Sigmoid colon (tissue), 7 donors: ENCODE data around the gene NAALADL2. TPM values are rescaled to one million over a fixed set of nuclear protein-coding genes. Genes with fewer than 3 reads are reported as not detected.
A peak's percentile ranks its signal among the peaks of the same experiment; 100 is the strongest.

Experiments used
- DNase-seq: peaks from one replicate; pipeline ENCODE4 v3.0.0-alpha.2; 2019
- H3K27ac ChIP-seq, 4 donors: fragments of 200-600 bp; sonication (generic); one replicate each; pipeline ENCODE4 v1.5.1; 2016 to 2019; ENCODE audit warnings: mild to moderate bottlenecking in 1 of 4
- H3K27me3 ChIP-seq, 3 donors: fragments of 200-600 bp; sonication (generic); one replicate each; pipeline ENCODE4 v1.5.1; 2019; ENCODE audit warnings: mild to moderate bottlenecking in 1 of 3
- H3K36me3 ChIP-seq, 4 donors: fragments of 200-600 bp; sonication (generic); one replicate each; pipeline ENCODE4 v1.5.1; 2016 to 2019
- H3K4me1 ChIP-seq, 4 donors: fragments of 200-600 bp; sonication (generic); one replicate each; pipeline ENCODE4 v1.5.1; 2017 to 2019
- H3K4me3 ChIP-seq, 4 donors: fragments of 200-600 bp; sonication (generic); one replicate each; pipeline ENCODE4 v1.5.1; 2017 to 2019; ENCODE audit warnings: mild to moderate bottlenecking in 2 of 4, moderate library complexity in 1 of 4
- H3K9me3 ChIP-seq, 4 donors: fragments of 200-600 bp in 3 of 4; sonication (generic) in 3 of 4; one replicate each; pipeline versions ENCODE4 v1.5.1 to v1.6.1; 2013 to 2019
- EP300 ChIP-seq, 4 donors: sonication (generic); formaldehyde crosslinking; IDR thresholded peaks; one replicate each; pipeline ENCODE4 v1.6.1; 2017; ENCODE audit warnings: antibody characterized with exemption in 4 of 4
- POLR2A ChIP-seq, 2 donors: fragments of 450-650 bp; IDR thresholded peaks; one replicate each; pipeline ENCODE4 v1.6.1; 2016; ENCODE audit warnings: antibody characterized with exemption in 2 of 2, mild to moderate bottlenecking in 2 of 2, moderate library complexity in 2 of 2
- POLR2AphosphoS5 ChIP-seq, 4 donors: sonication (generic); formaldehyde crosslinking; IDR thresholded peaks; one replicate each; pipeline ENCODE4 v1.6.1; 2017; ENCODE audit warnings: antibody characterized with exemption in 4 of 4
- WGBS, 2 donors: extraction: QIAGEN DNeasy Blood & Tissue Kit; methylation state at CpG; one replicate each; pipeline ENCODE4 v1.1.7; 2013; 5-methylcytosine and 5-hydroxymethylcytosine counted together
- intact Hi-C: fragments of 100-400 bp; cut with DNase I; formaldehyde crosslinking; loops from one replicate; pipeline ENCODE4 v1.15.1; 2023
- polyA plus RNA-seq, 3 donors: library from polyadenylated mRNA; stranded (reverse); fragments of 200-250 nt; gene quantifications; one replicate each; pipeline ENCODE4 v1.2.3, GENCODE V29; 2013
- total RNA-seq, 4 donors: library from RNA; depleted of rRNA; stranded (reverse); fragments of >200 nt; gene quantifications; one replicate each; pipeline ENCODE4 v1.1.0, GENCODE V29; 2016
- TF ChIP-seq, protein P1 (sequence below), 4 experiments: fragments of 450-650 bp in 3 of 4; fragments of 200-600 bp in 1 of 4; IDR thresholded peaks; one replicate each; pipeline ENCODE4 v1.5.1; 2016 to 2019; ENCODE audit warnings: antibody characterized with exemption in 4 of 4, mild to moderate bottlenecking in 3 of 4, moderate library complexity in 2 of 4
- donor health status: healthy with polysubstance abuse.
- donor health status: Bipolar disorder and iron deficiency.
- donor health status: healthy.

Gene NAALADL2
- total and polyA plus RNA-seq, 7 donors = 0.46 to 18.5 (median 6.0) TPM

- no peaks in the 10 kb centered on the region for H3K36me3 ChIP-seq
- no peaks in the 10 kb centered on the region for H3K27me3 ChIP-seq
- no peak for DNase-seq
- H3K4me3 ChIP-seq = no peak overlapping the region
- H3K27ac ChIP-seq = no peak overlapping the region
- H3K9me3 ChIP-seq = no peaks in the 10 kb centered on the region
- intact Hi-C loops = no loop called here
- no peaks in the 10 kb centered on the region for H3K4me1 ChIP-seq
- TF ChIP-seq, protein P1, sequence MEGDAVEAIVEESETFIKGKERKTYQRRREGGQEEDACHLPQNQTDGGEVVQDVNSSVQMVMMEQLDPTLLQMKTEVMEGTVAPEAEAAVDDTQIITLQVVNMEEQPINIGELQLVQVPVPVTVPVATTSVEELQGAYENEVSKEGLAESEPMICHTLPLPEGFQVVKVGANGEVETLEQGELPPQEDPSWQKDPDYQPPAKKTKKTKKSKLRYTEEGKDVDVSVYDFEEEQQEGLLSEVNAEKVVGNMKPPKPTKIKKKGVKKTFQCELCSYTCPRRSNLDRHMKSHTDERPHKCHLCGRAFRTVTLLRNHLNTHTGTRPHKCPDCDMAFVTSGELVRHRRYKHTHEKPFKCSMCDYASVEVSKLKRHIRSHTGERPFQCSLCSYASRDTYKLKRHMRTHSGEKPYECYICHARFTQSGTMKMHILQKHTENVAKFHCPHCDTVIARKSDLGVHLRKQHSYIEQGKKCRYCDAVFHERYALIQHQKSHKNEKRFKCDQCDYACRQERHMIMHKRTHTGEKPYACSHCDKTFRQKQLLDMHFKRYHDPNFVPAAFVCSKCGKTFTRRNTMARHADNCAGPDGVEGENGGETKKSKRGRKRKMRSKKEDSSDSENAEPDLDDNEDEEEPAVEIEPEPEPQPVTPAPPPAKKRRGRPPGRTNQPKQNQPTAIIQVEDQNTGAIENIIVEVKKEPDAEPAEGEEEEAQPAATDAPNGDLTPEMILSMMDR (IDR thresholded peaks at IDR 0.05) = no peak
- TF ChIP-seq POLR2AphosphoS5 (IDR thresholded peaks at IDR 0.05) = no peak
- TF ChIP-seq POLR2A (IDR thresholded peaks at IDR 0.05) = no peak
- TF ChIP-seq EP300 (IDR thresholded peaks at IDR 0.05) = no peak
These were observed 803.7 kb downstream of the NAALADL2 start for GRCh38 chr3:175662815-175663214.

DNA sequence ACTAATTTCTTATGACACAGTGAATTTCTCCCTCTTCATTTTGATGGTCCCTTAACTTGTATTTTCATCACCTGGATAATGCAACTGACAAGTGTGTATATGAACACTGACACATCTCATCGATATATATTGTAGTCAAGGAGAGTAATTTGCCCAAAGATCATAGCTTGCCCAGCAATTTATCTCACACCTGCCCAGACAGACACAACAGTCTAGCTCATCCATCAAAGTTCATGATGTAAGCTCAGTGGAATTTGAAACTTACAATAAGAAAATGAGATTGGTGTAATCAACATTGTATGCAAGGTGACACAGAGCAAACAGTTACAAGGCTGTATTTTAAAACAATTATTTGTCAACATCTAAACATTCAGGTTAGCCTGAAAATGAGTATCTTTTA lies 805.8 kb downstream of the NAALADL2 start:
- Histone ChIP-seq H3K27me3 (no peaks in the 10 kb centered on the region), H3K36me3 (no peaks in the 10 kb centered on the region), H3K27ac (no peak overlapping the region), H3K4me1 (no peaks in the 10 kb centered on the region), H3K4me3 (no peak overlapping the region), H3K9me3 (no peaks in the 10 kb centered on the region)
- WGBS, 2 donors = 81 to 92% methylated on average over 1 of the region's 1 CpG
- TF ChIP-seq POLR2AphosphoS5 (IDR thresholded peaks at IDR 0.05) = no peak
- TF ChIP-seq, protein P1 (IDR thresholded peaks at IDR 0.05) = no peak
- TF ChIP-seq EP300 (IDR thresholded peaks at IDR 0.05) = no peak
- no peak for TF ChIP-seq POLR2A (IDR thresholded peaks at IDR 0.05)
- intact Hi-C loops = no loop called here
- DNase-seq = no peak

DNA sequence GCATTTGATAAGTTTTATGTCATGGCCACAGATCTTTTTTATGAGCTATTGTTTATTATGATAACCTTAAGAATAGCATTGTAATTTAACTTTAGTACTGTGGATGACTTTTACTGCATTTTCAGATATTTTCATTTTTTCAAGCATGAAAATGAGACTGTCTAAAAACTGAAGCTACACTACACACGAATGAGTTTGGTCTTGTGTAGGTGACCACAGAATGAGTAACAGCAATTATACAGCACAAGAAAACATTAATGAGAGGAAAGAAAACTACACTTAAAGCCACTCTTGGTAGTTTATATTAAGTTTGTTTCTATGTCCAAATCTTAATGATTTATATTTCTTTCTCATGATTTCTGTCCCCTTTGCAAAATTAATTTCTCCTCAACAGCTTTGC lies 809.2 kb downstream of the NAALADL2 start:
- H3K9me3 ChIP-seq = no peaks in the 10 kb centered on the region
- intact Hi-C loops = no loop called here
- no peaks in the 10 kb centered on the region for H3K27me3 ChIP-seq
- no peak for DNase-seq
- H3K27ac ChIP-seq = no peak overlapping the region
- H3K4me1 ChIP-seq = no peaks in the 10 kb centered on the region
- TF ChIP-seq POLR2A (IDR thresholded peaks at IDR 0.05) (no peak), EP300 (IDR thresholded peaks at IDR 0.05) (no peak), POLR2AphosphoS5 (IDR thresholded peaks at IDR 0.05) (no peak)
- TF ChIP-seq, protein P1 (IDR thresholded peaks at IDR 0.05) = no peak
- 73 to 82% methylated on average over 1 of the region's 1 CpG for WGBS, 2 donors
- H3K4me3 ChIP-seq = no peak overlapping the region
- no peaks in the 10 kb centered on the region for H3K36me3 ChIP-seq

- no peak for DNase-seq
- no peak overlapping the region for H3K27ac ChIP-seq
- H3K4me3 ChIP-seq = no peak overlapping the region
- TF ChIP-seq POLR2AphosphoS5 (IDR thresholded peaks at IDR 0.05) = no peak
- no peak for TF ChIP-seq EP300 (IDR thresholded peaks at IDR 0.05)
- TF ChIP-seq, protein P1 (IDR thresholded peaks at IDR 0.05) = no peak
- TF ChIP-seq POLR2A (IDR thresholded peaks at IDR 0.05) = no peak
- no peaks in the 10 kb centered on the region for H3K27me3 ChIP-seq
- intact Hi-C loops = no loop called here
- WGBS, 2 donors = 86 to 92% methylated on average over 3 of the region's 3 CpGs
- no peaks in the 10 kb centered on the region for H3K9me3 ChIP-seq
- H3K4me1 ChIP-seq = no peaks in the 10 kb centered on the region
- no peaks in the 10 kb centered on the region for H3K36me3 ChIP-seq
These were observed 811.4 kb downstream of the NAALADL2 start for GRCh38 chr3:175670557-175670956.

GRCh38 chr3:175672119-175672689 lies 813.1 kb downstream of the NAALADL2 start:
- H3K4me3 ChIP-seq = peak overlapping the region in 3 of 4 donors; percentile 7 to 24 (median 24)

More at GRCh38 chr3:175672119-175672689, 813.1 kb downstream of the NAALADL2 start:
- Histone ChIP-seq H3K4me1 (no peaks in the 10 kb centered on the region), H3K27ac (no peak overlapping the region), H3K27me3 (no peaks in the 10 kb centered on the region), H3K9me3 (no peaks in the 10 kb centered on the region), H3K36me3 (no peaks in the 10 kb centered on the region)
- WGBS, 2 donors = 64 to 77% methylated on average over 6 of the region's 6 CpGs
- intact Hi-C loops = no loop called here
- DNase-seq = no peak
- TF ChIP-seq POLR2A (IDR thresholded peaks at IDR 0.05) = no peak
- no peak for TF ChIP-seq POLR2AphosphoS5 (IDR thresholded peaks at IDR 0.05)
- TF ChIP-seq, protein P1 (IDR thresholded peaks at IDR 0.05) = no peak
- TF ChIP-seq EP300 (IDR thresholded peaks at IDR 0.05) = no peak
